G401.6 (cell line): ENCODE results near the gene NOS1.

Source experiments
- FAIRE-seq: peaks from 2 replicates; lab custom pipeline; 2012; peaks lifted over from hg19 to GRCh38; lab: Jason Lieb, UNC

The NOS1 gene

GRCh38 chr12:117329756-117330155 is 31.7 kb downstream of the NOS1 start:
- FAIRE-seq = no peak

- no peak for FAIRE-seq
These were observed 32.8 kb downstream of the NOS1 start for GRCh38 chr12:117328556-117329100.

GRCh38 chr12:117322428-117322827 is 39.0 kb downstream of the NOS1 start:
- no peak for FAIRE-seq

- no peak for FAIRE-seq
These were observed 39.9 kb downstream of the NOS1 start for GRCh38 chr12:117321572-117321971.

GRCh38 chr12:117318591-117318990 is 42.8 kb downstream of the NOS1 start:
- no peak for FAIRE-seq

GRCh38 chr12:117316336-117316735 is 45.1 kb downstream of the NOS1 start:
- no peak for FAIRE-seq

- FAIRE-seq = no peak
These were observed 47.5 kb downstream of the NOS1 start for GRCh38 chr12:117313926-117314325.

GRCh38 chr12:117312770-117313169 is 48.7 kb downstream of the NOS1 start:
- FAIRE-seq = no peak

GRCh38 chr12:117309276-117309925 is 52.0 kb downstream of the NOS1 start:
- FAIRE-seq = no peak

- FAIRE-seq = no peak
These were observed 61.3 kb downstream of the NOS1 start for GRCh38 chr12:117300174-117300573.

- FAIRE-seq = no peak
These were observed 62.7 kb downstream of the NOS1 start for GRCh38 chr12:117298648-117299225.

- FAIRE-seq = no peak
These were observed 63.2 kb downstream of the NOS1 start for GRCh38 chr12:117298191-117298590.

GRCh38 chr12:117294189-117294603 is 67.2 kb downstream of the NOS1 start:
- no peak for FAIRE-seq

- FAIRE-seq = no peak
These were observed 67.9 kb downstream of the NOS1 start for GRCh38 chr12:117293510-117293909.

GRCh38 chr12:117292688-117293087 is 68.7 kb downstream of the NOS1 start:
- FAIRE-seq = no peak

- FAIRE-seq = no peak
These were observed 77.3 kb downstream of the NOS1 start for GRCh38 chr12:117284140-117284539.

GRCh38 chr12:117282490-117282889 is 78.9 kb downstream of the NOS1 start:
- FAIRE-seq = no peak

GRCh38 chr12:117280019-117280680 is 81.3 kb downstream of the NOS1 start:
- FAIRE-seq = no peak

- no peak for FAIRE-seq
These were observed 81.8 kb downstream of the NOS1 start for GRCh38 chr12:117279606-117280005.

GRCh38 chr12:117277875-117278274 is 83.6 kb downstream of the NOS1 start:
- no peak for FAIRE-seq

- FAIRE-seq = no peak
These were observed 88.3 kb downstream of the NOS1 start for GRCh38 chr12:117273091-117273490.

GRCh38 chr12:117272690-117273089 is 88.7 kb downstream of the NOS1 start:
- no peak for FAIRE-seq

- no peak for FAIRE-seq
These were observed 98.7 kb downstream of the NOS1 start for GRCh38 chr12:117262749-117263148.

- FAIRE-seq = no peak
These were observed 100.2 kb downstream of the NOS1 start for GRCh38 chr12:117261247-117261646.
